Embryonic facial prominence (tissue), 1 donor: ENCODE results near the gene EFCAB8.

Experiments used
- DNase-seq: peaks from one replicate; pipeline ENCODE4 v3.0.0-alpha.2; 2016; ENCODE audit errors: extremely low spot score

EFCAB8 gene, protein sequence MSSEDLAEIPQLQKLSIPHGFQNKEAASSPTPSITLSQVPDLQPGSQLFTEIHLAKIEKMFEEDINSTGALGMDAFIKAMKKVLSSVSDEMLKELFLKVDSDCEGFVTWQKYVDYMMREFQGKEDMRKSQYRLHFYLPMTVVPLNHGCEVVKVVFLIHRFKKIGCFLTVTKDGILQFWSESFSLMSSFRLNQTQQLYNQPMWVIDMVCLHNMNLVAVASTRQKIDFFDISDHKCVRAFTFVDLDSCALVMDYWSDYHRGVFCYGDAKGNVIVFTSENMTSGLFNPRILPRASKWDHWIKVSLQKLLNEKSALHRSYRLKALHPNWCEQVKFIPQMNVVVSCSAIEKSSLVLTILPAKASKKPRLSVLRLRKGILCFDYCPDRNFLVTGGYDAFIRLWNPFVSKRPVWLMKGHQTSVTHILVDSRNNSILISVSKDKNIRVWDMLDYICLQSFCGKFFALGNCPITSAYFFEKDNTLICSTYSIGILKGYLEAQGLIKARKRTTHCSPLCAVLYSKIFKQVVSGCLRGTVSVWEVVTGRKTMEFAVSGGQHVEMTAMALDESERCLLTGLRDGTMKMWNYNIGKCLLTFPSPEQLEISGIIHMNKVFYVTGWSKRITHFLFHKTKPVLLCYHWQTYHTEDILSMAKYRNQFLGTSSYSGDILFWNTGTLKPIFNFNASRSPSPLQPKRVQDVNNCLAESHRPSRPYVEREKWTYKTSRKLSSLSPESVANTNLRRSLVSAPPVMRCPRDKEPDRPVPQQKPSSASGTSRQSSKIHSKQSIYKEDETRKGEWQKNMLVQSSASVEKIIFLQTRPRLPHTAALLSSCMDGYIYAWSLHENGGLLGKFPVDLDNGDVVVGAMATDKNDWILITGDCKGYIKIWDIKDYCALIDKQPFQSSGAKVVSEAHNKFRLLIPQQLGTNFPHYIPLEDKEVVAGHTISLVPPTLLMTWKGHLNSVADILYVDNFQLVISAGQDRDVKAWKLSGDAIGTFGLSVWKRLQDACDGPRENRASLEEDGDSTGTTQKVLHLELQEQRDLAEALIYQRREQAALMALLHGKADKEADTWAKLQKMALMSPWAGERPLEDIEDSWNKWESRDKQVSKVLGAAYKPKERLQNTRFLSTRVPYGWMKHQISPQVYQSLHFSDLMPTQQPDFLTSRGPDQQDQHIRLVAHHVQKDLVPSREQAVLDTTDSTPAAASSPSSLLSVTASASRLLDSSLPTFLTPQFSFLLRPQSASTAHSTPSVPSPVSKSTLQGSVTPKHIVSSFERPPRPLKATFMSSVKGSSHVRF

GRCh38 chr20:32858701-32859372 lies at the start of gene EFCAB8:
TSS of gene EFCAB8 (plus strand) at chr20:32858923. CDS start at chr20:32863793, 4,870 bp downstream.
- DNase-seq, result no peak

DNA sequence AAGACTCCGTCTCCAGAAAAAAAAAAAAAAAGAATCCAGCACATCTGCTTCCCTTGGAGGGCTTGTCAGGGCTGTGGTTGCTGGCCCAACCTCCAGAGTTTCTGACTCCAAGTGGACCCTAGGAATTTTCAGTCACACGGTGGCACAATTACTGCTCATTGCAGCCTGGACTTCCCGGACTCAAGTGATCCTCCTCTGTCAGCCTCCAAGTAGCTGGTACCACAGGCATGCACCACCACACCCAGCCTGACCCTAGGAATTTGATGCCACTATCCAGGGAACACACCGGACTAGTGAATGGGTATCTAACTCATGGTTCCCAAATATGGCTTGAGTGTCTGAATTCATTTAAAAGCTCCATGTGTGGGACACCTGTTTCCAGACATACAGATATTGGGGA lies 48.8 kb upstream of the EFCAB8 start:
- DNase-seq, result no peak

GRCh38 chr20:32810941-32811340 lies 47.8 kb upstream of the EFCAB8 start:
- no peak for DNase-seq

- DNase-seq, result no peak
Observed at GRCh38 chr20:32811886-32812285, 46.8 kb upstream of the EFCAB8 start.

GRCh38 chr20:32819992-32820697 lies 38.6 kb upstream of the EFCAB8 start:
- DNase-seq, result peak; percentile 53

GRCh38 chr20:32820698-32821377 lies 37.9 kb upstream of the EFCAB8 start:
- no peak for DNase-seq

DNA sequence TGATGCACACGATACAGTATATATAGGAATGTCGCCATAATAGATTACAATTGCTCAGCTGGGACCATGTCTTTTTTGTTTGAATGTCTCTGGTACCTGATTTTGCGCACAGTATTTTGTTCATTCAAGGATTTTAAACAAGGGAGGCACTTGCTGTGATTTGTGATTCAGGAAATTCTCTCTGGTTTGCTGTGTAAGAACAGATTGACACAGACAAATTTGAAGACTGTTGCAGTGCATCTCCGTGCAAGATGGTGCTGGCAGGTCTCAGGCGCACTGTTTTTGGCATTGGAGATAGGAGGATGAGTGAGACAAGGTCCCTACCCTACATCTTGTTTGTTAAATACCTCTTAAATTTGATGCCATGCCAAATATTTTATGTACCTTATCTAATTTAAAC lies 36.5 kb upstream of the EFCAB8 start:
- no peak for DNase-seq

DNA sequence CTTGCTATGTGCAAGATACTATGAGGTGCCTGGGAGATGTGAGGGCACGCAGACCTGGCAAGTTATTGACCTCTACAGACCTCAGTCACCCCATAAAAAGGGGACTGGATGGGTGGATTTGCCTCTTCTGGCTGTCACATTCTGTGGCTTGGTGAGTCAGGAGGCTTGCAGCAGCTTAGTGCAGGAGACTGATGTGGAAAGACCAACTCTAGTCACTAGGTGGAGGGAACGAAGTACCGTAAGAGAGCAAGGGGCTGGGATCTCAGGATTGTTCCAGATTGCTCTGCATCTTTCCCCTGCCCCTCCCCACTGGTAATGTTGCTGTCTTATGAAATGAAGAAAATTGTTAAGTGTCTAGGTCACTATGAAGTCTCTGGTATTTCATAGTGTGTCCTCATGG lies 35.6 kb upstream of the EFCAB8 start:
- no peak for DNase-seq

DNA sequence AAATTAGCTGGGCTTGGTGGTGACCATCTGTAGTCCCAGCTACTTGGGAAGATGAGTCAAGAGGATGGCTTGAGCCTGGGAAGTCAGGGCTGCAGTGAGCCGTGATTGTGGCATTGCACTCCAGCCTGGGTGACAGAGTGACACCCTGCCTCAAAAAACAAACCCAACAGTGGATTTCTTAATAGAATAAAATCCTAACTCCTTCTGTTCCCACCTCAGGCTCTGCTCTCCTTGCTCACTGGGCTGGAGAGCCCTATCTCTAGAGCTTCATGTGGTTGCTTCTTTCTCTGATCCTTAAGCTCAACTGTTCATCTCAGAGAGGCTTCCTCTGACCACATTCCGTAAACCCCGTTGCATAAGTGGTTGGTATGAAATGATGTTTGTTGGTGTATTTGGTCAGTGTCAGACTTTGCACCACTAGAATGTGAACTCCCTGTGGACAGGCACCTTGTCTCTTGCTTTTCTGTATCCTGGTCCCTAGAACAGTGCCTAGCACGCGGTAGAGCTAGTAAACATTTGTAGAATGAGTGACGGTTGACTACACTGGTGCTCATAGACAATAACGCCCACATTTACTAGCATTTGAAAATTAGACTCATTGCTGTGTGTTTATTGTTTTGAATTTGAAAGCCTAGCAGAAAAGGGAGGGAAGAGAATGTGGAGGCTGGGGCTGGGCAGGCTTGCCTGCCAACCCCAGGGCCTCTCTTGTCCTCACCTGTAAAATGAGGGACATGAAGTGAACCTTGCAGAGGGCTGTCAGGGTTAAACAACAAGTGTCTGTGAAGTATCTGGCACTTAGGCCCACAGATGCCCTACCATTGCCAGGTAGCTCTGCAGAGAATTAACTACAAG lies 34.8 kb upstream of the EFCAB8 start:
- DNase-seq, result no peak

GRCh38 chr20:32828029-32828680 lies 30.6 kb upstream of the EFCAB8 start:
- no peak for DNase-seq

DNA sequence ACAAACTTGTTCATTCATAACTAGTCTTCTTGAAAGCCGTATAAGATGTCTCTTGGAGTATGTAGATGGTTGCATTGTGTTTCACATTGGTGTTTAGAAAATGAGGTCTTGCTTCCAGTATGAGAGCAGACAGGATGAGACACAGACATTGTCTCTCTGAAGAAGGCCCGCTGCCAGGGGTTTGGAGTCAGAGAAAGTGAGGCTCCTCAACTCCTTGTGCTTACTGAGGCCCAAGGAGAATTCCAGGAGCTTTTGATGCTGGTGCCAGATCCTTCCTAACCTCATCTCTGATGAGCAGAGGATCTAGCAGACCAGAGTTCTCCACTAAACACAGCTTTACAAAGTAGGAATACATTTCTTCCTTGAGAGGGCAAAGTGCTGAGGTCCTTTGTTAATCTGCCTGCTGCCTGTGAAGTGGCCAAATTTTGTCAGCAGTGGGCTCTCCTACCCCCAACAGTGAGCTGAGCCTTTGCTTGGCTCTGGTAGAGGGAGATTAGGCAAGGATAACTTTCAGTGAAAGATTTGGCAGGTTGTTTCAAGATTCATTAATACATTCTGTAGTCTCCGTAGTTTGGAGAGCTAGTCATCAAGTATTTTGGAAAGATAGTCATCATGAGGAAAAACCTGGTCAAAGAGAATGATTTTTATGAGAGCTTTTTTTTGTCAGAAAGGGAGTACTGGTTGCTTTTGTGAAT lies 29.3 kb upstream of the EFCAB8 start:
- no peak for DNase-seq

DNA sequence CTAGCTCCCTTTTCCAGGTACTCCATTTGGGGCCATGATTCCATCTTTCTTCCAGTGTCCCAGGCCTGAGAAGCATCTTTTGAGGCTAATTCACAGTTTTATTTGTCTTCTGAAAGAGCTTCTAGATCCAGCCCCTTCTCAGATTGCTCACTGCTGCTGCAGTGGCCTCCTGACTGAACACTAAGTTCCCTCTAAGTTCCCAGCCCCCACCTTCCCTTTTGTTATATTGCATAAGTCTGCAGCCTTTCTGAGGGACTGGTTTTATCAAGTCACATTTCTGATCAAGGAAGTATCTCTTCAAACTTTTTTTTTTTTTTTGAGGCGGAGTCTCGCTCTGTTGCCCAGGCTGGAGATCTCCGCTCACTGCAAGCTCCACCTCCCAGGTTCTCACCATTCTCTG lies 28.3 kb upstream of the EFCAB8 start:
- DNase-seq, result no peak

DNA sequence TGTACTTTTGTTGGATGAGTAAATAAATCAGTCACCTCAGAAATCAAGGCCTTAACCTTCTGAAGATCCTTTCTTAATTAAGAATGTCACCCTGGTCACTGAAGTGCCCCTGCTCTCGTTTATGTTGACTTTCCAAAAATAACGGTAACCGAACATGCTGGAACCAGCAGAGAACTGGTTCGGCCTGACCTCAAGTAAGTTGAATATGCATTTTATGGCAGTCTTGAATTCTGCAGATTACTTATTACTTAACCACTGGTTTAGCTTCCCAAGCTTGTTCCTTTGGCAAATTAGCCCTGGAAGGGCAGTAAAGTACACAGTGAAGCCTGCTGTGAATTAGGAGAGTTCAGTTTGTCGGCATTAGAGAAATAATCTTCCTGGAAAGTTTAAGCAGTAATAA lies 26.7 kb upstream of the EFCAB8 start:
- no peak for DNase-seq

- no peak for DNase-seq
Observed at GRCh38 chr20:32832664-32833063, 26.1 kb upstream of the EFCAB8 start.

GRCh38 chr20:32834972-32835371 lies 23.8 kb upstream of the EFCAB8 start:
- DNase-seq, result no peak

DNA sequence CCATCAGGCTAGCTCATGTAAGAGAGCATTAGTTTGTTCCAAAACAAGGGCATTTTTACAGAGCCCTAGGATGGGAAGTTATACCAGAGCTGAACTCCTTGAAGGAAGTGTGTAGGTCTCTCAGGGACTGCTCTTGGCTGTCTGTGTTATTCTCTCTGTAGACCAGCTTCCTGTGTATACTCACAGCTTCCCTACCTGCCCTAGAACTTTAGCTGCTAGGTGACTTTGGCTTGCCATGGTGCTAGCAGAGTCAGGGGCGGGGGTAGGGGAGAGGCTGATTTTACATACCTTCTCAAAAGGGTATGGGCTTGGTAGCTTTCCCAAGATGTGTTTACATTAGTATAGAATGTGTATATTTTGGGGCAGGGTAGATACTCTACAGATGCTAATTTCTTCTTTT lies 21.6 kb upstream of the EFCAB8 start:
- DNase-seq, result no peak

DNA sequence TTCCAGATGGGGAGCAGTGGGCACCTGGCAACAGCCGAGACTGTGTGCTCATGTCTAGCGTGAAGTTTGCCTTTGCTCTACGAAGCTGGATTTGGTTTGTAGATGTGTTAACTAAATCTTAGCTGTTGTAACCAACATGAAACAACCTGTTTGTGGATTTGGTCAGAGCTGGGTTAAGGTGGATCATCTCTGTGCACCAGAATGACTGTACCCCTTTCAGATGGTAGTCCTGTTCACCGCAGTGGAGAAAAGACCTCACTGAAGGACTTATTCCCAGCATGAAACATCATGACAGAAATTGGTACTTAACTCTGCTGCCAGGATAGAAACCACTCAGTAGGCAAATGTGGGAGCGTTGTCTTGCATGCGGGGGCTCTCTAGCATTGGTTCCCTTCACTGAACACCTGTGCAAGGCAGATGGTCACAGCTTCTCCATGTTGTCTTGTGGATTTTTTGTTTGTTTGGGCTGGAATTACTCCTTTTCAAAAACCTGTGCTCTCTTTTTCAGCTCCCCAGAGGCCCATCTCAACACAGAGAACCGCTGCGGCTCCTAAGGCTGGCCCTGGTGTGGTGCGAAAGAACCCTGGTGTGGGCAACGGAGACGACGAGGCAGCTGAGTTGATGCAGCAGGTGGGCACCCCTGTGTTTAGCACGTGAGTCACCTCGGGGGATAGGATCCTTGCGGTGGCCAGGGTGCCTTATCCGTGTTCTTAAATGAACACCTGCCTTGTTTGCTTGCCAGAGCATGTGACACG lies 19.3 kb upstream of the EFCAB8 start:
- DNase-seq, result no peak

DNA sequence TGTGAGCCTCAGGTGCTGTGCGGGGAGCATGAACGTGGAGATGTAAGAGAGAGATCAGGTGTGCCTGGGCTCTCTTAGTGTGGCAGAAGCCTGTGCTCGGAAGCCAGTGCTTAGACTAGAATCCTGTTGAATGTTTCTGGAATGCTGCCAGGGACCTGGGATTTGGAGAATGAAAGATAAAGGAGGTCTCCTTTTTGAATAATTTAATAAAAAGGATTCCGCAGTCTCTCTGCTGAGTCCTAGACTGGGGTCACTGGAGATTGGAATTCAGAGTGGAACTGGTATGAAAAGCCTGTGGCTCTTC lies 18.8 kb upstream of the EFCAB8 start:
- no peak for DNase-seq
